D341Med (cell line): Measurements from ENCODE around the gene STRN3.
A peak's percentile ranks its signal among the peaks of the same experiment; 100 is the strongest.
"Not testable (repeated sequence)": the region's sequence is repeated elsewhere in the genome, so short reads cannot be mapped to it uniquely, and the experiment has no call there.

Experiments used
- DNase-seq: peaks from one replicate; pipeline ENCODE4 v3.0.0; 2012; ENCODE audit warnings: low spot score

The STRN3 gene, protein sequence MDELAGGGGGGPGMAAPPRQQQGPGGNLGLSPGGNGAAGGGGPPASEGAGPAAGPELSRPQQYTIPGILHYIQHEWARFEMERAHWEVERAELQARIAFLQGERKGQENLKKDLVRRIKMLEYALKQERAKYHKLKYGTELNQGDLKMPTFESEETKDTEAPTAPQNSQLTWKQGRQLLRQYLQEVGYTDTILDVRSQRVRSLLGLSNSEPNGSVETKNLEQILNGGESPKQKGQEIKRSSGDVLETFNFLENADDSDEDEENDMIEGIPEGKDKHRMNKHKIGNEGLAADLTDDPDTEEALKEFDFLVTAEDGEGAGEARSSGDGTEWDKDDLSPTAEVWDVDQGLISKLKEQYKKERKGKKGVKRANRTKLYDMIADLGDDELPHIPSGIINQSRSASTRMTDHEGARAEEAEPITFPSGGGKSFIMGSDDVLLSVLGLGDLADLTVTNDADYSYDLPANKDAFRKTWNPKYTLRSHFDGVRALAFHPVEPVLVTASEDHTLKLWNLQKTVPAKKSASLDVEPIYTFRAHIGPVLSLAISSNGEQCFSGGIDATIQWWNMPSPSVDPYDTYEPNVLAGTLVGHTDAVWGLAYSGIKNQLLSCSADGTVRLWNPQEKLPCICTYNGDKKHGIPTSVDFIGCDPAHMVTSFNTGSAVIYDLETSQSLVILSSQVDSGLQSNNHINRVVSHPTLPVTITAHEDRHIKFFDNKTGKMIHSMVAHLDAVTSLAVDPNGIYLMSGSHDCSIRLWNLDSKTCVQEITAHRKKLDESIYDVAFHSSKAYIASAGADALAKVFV

DNA sequence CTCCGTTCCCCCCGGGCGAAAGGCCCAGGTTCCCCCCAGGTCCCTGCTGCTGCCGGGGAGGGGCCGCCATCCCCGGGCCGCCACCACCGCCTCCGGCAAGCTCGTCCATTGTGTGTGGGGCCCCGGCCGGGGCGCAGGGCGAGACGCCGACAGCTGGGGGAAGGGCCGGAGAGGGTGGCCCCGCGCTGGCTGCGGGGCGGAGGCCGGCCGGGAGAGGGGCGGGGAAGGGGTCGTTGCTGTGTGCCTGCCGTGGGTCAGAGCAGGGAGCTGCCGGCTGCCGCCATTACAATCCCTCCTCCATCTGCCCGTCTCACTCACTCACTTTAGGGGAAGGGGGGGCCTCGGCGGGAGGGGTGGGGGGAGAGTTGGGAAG is at the start of gene STRN3:
TSS of gene STRN3 (minus strand) at position 303 of the 373 bp plus-strand sequence. CDS start at position 109, 194 bp downstream.
- no peak for DNase-seq

DNA sequence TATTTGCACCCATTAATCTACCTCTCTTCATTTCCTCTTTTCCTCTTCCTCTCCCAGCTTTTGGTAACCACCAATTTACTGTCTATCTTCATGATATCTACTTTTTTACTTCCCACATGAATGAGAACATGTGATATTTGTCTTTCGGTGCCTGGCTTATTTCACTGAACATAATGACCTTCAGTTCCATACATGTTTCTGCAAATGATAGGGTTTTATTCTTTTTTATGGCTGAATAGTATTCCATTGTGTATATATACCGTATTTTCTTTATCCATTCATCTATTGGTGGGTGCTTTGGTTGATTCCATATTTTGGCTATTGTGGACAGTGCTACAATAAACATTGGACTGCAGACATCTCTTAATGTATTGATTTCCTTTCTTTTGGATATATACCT is 49.0 kb upstream of the STRN3 start:
- no peak for DNase-seq

DNA sequence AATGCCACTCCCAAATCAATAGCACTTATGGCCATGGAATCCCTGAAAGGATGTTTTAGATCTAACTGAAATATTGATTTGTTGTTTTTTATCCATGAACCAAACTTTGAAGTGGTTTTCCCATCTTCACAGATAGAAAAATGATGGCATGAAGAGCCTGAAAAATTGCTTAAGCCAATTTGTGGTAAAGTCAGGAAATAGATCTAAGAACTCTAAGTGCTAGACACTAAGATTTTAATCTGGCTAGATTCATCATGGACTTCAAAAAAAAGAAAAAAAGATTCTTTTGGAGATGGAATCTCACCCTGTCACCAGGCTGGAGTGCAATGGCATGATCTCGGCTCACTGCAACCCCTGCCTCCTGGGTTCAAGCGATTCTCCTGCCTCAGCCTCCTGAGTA is 45.0 kb upstream of the STRN3 start:
- DNase-seq = no peak

DNA sequence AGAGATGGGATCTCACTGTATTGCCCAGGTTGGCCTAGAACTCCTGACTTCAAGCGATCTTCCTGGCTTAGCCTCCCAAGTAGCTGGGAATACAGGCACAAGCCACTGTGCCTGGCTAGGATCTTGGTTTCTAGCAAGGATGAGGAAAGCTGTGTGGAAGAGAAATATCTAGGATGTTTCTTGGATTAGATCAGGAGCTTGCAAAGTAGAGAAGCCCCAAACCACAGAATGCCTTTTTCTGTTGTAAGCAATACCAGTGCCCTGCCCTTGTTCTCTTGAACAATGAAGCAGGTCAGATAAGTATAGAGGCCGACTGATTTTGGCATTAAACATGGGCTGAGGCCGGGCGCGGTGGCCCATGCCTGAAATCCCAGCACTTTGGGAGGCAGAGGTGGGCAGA is 44.3 kb upstream of the STRN3 start:
- no peak for DNase-seq

DNA sequence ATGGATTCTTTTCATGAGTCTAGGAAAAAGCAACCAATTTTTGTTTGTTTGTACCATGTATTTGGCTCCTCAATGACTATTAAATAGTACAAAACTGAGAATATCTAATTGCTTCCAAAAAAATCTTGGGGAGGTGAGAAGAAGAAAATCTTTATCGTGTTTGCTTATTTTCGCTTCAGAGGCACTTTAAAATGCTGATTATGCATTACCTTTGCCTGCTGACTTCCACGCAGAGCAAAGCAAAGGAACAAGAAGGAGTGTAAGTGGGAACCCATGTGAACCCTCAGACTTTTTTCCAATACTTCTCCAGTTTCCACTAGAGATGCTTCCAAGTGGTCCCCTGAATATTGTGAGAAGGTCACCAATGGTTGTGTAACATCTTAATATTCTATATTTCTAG is 43.2 kb upstream of the STRN3 start:
- no peak for DNase-seq

DNA sequence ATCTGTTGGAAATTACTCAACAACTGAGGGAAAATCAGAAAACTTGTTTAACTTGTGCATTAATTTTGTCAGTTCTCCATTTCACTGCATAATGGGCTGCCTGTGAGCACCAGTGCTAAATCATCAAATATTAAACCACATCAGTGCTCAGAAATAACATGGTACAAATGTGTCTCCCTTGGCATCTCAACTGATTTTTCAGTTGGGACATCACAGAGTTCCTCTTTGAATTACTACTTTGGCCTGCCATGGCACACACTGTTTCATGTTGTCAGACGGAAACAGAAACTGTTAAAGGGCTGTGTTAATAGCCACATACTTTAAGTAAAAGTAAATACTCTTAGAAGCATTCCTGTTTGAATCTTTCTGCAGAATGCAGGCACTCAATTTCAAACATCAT is 42.1 kb upstream of the STRN3 start:
- no peak for DNase-seq

DNA sequence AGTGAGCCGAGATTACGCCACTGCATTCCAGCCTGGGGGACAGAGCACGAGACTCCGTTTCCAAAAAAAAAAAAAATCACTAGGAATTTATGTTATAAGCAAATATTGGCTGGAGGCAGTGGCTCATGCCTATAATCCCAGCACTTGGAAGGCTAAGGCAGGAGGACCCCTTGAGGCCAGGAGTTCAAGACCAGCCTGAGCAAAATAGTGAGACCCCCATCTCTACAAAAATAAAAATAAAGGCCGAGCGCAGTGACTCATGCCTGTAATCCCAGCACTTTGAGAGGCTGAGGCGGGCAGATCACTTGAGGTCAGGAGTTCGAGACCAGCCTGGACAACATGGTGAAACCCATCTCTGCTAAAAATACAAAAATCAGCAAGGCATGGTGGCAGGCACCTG is 36.7 kb upstream of the STRN3 start:
- not testable (repeated sequence) for DNase-seq

DNA sequence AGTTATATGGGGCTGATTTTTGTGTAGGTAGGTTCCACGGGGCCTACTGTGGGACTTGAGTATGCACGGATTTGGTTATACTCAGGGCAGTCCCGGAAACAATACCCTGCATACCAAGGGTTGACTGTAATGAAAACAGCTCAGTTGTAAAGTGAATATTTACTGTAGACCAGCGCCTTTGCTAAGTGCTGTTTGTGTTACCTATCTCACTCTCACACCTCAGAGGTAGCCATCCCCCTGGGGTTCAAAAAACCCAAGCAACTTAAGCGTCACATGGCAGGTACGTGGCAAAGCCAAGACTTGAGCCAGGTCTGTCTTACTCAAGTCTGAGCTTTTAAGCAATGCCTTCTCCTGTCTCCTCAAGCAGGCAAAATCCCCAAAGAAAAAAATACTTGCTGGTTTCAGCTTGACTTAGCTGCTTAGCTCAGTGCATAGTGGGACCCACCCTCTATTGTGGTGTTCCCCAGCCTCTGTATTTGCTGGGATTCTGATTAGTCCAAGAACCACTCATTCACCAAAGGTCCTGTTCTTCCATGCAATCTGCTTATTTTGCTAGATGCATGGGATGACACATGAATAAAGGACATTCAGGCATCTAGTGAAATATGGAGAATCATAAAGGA is 34.2 kb upstream of the STRN3 start:
- DNase-seq = no peak

DNA sequence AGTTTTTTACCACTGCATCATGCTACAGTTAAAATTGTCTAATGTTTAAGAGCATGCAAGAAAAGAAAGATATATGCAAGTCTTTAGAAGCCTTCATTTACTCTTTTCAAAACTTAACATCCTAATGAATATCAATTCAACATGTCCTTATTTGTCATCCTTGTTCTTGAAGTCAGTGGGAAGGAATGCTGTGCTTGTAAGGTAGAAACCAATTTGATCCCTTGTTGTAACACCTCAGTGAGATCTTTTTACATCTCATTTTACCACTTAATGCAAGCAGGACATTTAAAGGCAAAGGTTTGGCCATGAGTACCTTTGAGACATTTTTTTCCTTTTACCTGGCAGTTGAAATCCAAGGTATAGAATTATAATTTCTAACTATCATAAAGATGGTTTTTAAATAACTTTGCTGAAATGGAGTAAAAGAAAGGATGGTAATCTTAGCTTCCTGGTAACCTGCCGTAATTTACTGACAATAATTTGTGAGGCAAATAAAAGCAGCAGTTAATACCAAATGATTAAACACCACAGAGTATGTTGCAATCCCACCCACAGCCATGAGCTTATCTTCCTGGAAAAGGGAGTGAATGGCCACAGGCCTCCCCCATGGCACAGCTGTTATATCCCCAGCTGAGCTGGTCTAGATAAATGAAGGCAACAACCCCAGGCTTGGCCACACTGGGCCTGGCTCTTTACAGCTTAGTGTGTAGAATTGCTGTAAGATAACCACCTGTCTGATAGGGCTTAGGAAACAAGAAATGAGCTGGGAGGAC is 33.2 kb upstream of the STRN3 start:
- peak; percentile 58 for DNase-seq

DNA sequence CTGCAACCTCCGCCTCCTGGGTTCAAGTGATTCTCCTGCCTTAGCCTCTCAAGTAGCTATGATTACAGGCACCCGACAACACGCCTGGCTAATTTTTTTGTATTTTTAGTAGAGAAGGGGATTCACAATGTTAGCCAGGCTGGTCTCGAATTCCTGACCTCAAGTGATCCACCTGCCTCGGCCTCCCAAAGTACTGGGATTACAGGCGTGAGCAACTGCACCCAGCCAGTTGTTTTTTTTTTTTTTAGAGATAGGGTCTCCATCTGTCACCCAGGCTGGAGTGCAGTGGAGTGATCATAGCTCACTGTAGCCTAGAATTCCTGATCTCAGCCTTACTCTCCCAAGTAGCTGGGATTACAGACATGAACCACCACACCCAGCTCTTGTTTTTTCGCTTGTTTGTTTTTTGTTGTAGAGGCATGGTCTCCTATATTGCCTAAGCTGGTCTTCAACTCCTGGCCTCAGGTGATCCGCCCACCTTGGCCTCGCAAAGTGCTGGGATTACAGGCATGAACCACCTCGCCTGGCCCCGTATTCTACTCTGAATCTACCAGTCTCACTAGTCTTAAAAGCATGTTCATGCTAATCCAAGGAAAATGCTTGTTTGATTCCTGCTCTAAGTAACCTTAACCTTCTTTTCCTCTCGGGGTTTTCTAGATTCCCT is 31.7 kb upstream of the STRN3 start:
- DNase-seq = no peak

DNA sequence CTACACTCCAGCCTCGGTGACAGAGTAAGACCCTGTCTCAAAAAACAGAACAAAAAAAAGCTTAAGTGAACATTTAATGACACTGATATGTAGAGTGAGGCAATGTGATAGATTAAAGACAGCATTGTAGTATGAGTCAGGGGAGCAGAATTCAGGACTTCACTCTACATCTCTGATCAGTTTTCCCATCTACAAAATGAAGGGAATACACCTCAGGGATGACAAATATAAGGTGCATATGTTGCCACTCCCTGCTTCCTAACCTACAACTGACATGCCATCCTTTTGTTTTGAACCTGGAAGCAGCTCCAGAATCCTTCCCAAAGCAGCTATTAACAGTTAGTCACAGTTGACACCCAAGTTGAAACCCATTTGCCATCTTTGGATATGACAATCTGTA is 30.9 kb upstream of the STRN3 start:
- no peak for DNase-seq

DNA sequence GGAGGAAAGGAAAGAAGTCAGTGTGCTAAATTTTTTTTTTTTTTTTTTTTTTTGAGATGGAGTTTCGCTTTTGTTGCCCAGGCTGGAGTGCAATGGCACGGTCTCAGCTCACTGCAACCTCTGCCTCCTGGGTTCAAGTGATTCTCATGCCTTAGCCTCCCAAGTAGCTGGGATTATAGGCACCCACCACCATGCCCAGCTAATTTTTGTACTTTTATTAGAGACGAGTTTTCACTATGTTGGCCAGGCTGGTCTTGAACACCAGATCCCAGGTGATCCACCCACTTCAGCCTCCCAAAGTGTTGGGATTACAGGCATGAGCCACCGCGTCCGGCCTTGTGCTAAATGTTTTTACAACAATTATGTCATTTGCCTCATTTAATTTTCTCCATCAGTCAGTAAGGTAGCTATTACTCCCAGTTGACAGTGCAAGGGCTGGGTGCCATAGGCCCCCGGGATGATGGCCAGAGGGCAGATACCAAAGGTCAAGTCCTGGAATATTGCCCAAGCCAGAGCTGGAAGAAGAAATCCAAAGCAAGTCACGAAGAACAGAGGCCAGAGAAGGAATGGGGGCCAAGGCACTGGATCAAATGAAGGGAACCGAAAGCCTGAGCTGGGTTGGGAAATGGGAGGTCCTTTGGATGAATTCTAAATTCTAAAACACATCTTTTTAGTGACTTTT is 26.9 kb upstream of the STRN3 start:
- not testable (repeated sequence) for DNase-seq

DNA sequence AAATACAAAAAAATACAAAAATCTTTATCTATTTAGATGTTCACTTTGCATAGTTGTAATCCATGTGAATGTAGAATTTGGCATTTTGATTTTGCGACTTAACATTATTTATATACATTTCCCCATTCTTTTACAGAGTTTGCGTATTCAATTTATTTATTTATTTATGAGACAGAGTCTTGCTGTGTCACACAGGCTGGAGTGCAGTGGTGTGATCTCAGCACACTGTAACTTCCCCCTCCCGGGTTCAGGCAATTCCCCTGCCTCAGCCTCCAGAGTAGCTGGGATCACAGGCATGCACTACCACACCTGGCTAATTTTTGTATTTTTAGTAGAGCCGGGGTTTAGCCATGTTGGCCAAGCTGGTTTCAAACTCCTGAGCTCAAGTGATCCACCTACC is 25.3 kb upstream of the STRN3 start:
- DNase-seq = no peak

DNA sequence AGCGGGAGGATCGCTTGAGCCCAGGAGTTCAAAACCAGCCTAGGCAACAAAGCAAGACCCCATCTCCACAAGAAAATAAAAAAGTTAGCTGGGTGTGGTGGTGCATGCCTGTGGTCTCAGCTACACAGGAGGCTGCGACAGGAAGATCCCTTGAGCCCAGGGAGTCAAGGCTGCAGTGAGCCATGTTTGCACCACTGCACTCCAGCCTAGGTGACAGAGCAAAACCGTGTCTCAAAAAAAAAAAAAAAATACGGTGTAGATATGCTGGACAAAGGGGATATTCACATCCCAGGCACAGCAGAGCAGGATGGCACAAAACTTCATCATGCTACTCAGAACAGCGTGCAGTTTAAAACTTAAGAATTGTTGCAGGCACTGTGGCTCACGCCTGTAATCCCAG is 24.8 kb upstream of the STRN3 start:
- no peak for DNase-seq

DNA sequence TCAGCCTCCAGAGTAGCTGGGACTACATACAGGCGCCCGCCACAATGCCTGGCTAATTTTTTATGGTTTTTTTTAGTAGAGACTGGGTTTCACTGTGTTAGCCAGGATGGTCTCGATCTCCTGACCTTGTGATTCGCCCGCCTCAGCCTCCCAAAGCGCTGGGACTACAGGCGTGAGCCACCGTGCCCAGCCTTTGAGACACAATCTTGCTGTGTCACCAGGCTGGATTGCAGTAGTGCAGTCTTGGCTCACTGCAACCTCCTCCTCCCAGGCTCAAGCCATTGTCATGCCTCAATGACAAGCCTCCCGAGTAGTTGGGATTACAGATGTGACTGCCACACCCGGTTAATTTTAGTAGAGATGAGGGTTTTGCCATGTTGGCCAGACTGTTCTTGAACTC is 21.3 kb upstream of the STRN3 start:
- DNase-seq = no peak

DNA sequence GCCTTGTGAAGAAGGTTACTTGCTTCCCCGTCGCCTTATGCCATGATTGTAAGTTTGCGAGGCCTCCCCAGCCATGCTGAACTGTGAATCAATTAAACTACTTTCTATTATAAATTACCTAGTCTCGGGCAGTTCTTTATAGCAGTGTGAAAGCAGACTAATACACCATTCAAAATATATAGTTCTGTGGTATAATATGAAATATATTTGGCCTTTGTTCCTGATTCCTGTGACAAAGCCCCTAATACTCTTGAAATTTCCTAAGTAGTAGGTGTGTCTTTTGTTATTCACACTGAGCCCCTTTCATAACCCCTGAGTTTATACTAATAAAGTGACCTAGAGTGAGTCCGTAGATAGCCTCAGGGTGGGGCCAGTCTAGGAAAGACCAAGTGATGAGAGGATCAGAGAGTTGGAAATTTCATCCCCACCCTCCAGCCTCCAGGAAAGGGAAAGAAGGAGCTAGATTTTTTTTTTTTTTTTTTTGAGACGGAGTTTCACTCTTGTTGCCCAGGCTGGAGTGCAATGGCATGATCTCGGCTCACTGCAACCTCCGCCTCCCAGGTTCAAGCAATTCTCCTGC is 19.4 kb upstream of the STRN3 start:
- no peak for DNase-seq

DNA sequence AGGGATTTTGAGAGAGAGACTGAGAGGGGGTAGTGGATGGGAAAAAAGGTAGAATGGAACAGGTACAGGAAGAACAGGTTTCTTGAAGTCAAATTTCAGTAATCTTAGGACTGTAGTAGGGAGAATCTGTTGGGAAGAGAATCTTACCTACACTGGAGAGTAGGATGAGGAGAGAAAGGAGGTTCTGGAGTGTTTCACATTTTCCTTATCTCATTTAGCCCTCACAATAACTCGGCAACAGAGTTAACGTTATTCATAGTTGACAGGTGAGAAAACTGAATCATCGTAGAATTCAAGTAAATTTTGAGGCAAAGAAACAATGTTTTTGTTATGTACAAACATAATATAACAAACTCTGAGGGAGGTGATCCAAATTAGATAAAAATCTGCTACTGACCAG is 17.2 kb upstream of the STRN3 start:
- no peak for DNase-seq

DNA sequence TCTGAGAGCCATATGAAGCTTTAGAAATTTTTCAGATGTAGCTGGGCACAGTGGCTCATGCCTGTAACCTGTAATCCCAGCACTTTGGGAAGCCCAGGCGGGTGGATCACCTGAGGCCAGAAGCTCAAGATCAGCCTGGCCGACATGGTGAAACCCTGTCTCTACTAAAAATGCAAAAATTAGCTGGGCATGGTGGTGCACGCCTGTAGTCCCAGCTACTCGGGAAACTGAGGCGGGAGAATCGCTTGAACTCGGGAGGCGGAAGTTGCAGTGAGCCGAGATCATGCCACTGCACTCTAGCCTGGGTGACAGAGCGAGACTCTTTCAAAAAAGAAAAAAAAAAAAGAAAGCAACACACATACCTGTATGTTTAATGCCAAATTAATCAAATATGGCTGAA is 16.7 kb upstream of the STRN3 start:
- DNase-seq = not testable (repeated sequence)

DNA sequence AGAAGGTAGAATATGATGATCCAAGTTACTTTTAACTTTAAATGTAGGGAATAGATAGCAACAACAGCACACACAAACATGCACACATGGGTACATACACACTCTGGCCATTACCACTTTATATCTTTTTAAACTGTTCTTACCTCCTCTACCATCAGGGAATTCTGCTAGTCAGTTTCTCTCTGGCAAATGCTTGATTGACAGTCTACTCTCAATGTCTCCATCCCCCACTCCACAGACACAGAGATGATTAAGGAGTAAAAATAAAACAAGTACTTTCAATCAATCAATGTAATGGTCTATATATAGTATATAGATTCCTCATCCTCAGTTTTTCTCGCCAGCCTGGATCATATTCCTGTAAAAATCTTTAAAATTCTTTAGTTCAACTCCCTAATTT is 16.1 kb upstream of the STRN3 start:
- no peak for DNase-seq

DNA sequence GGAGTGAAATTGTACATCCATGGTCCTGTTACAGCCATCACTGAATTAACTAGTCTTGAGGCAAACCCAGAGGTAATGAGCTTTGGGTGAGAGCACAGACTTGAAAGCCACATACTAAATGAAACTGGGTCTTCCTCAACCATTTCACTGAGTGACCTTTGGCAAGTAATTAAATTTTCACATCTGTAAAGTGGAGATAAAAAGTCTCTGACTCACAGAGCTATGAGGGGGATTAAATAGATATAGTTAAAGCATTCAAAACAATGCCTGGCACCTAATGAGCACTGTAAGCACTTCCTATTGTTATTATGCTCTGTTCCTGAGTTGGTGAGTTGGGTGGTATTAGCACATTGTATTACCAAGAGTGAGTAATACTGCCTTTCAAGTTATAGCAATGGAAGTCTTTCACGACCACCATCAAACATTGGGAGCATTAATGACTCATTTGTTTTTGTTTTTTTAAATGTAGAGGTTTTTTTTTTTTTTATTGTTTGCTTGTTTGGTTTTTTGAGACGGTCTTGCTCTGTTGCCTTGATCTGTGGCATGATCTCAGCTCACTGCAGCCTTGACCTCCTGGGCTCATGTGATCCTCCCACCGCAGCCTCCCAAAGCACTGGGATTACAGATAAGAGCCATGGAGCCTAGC is 12.5 kb upstream of the STRN3 start:
- DNase-seq = no peak
